ENCODE measurements around the gene PI4KA. TPM values are rescaled to one million over a fixed set of nuclear protein-coding genes. Genes with fewer than 3 reads are reported as not detected.
"Not testable (repeated sequence)": the region's sequence is repeated elsewhere in the genome, so short reads cannot be mapped to it uniquely, and the experiment has no call there.

The PI4KA gene
- total and polyA plus RNA-seq, 8 donors, result 22.7 to 174 (median 55.4) TPM

- intact Hi-C loops (cut with DNase I; ENCODE audit: low total_unique reads); DNase-seq: not testable (repeated sequence)
- 96 to 100% (median 97%) methylated on average over 5 to 11 of the region's 11 CpGs for WGBS, 5 donors
These were observed 148.6 kb downstream of the PI4KA start for GRCh38 chr22:20709966-20710365.

GRCh38 chr22:20707549-20708118, 151.0 kb downstream of the PI4KA start:
- peaks cover 9 to 13% (median 11%) of the 10 kb centered on the region in 4 donors for H3K4me1 ChIP-seq
- DNase-seq; intact Hi-C loops (cut with DNase I; ENCODE audit: low total_unique reads); H3K27ac ChIP-seq; H3K27me3 ChIP-seq; H3K4me3 ChIP-seq; H3K9me3 ChIP-seq: not testable (repeated sequence)
- peaks cover 9 to 44% (median 33%) of the 10 kb centered on the region in 4 donors for H3K36me3 ChIP-seq
- WGBS, 5 donors, result 86 to 95% (median 92%) methylated on average over 7 to 11 of the region's 11 CpGs

More at GRCh38 chr22:20709966-20710365, 148.6 kb downstream of the PI4KA start:
- not testable (repeated sequence) for H3K27me3 ChIP-seq, H3K4me3 ChIP-seq, H3K9me3 ChIP-seq, H3K27ac ChIP-seq, H3K4me1 ChIP-seq
- H3K36me3 ChIP-seq, result peaks cover 9 to 65% (median 53%) of the 10 kb centered on the region in 4 donors

GRCh38 chr22:20703816-20704609, 154.6 kb downstream of the PI4KA start:
- H3K4me1 ChIP-seq, result peaks cover 9 to 22% (median 13%) of the 10 kb centered on the region in 4 donors
- H3K27me3 ChIP-seq; intact Hi-C loops (cut with DNase I; ENCODE audit: low total_unique reads); H3K27ac ChIP-seq; H3K9me3 ChIP-seq: not testable (repeated sequence)
- H3K36me3 ChIP-seq, result peaks cover 5 to 11% (median 8%) of the 10 kb centered on the region in 4 donors
- WGBS, 5 donors, result 1 to 6% (median 2%) methylated on average over 5 to 57 of the region's 79 CpGs
- H3K4me3 ChIP-seq, result peak overlapping the region; percentile 51 to 71 (median 59)
- DNase-seq, result peak in 1 of 2 donors; percentile 47

- H3K27me3 ChIP-seq; DNase-seq; intact Hi-C loops (cut with DNase I; ENCODE audit: low total_unique reads); H3K9me3 ChIP-seq: not testable (repeated sequence)
- Histone ChIP-seq H3K4me1 (peaks cover 9 to 22% (median 13%) of the 10 kb centered on the region in 4 donors), H3K36me3 (peaks cover 5 to 11% (median 7%) of the 10 kb centered on the region in 4 donors), H3K27ac (peak overlapping the region in 2 of 5 donors; percentile 81 to 86), H3K4me3 (peak overlapping the region; percentile 51 to 71 (median 59))
- WGBS, 5 donors, result 0 to 1% (median 1%) methylated on average over 7 to 12 of the region's 25 CpGs; no CpG with 5 or more reads in 2 of the 5 donors
These were observed 155.2 kb downstream of the PI4KA start for GRCh38 chr22:20703414-20703806.

GRCh38 chr22:20702546-20703413, 155.8 kb downstream of the PI4KA start:
- WGBS, 5 donors, result 0 to 1% (median 0%) methylated on average over 30 to 60 of the region's 64 CpGs
- Histone ChIP-seq H3K4me1 (peaks cover 9 to 22% (median 13%) of the 10 kb centered on the region in 4 donors), H3K27ac (peak overlapping the region; percentile 66 to 86 (median 81)), H3K4me3 (peak overlapping the region; percentile 51 to 71 (median 59))
- intact Hi-C loops (cut with DNase I; ENCODE audit: low total_unique reads); H3K36me3 ChIP-seq; H3K27me3 ChIP-seq; H3K9me3 ChIP-seq: not testable (repeated sequence)
- TF ChIP-seq POLR2AphosphoS5 (IDR thresholded peaks at IDR 0.05), result peak in 2 of 3 donors; percentile 38 to 52
- DNase-seq, result peak; percentile 98

- peak overlapping the region; percentile 12 to 86 (median 81) for H3K27ac ChIP-seq
- DNase-seq, result not testable (repeated sequence)
These were observed 156.5 kb downstream of the PI4KA start for GRCh38 chr22:20702175-20702545.

GRCh38 chr22:20701680-20702136, 156.9 kb downstream of the PI4KA start:
- H3K27ac ChIP-seq, result peak overlapping the region in 3 of 5 donors; percentile 13 to 83 (median 81)

More at GRCh38 chr22:20702175-20702545, 156.5 kb downstream of the PI4KA start:
- Histone ChIP-seq H3K4me3 (peak overlapping the region; percentile 51 to 71 (median 59)), H3K4me1 (peaks cover 9 to 22% (median 13%) of the 10 kb centered on the region in 4 donors)
- intact Hi-C loops (cut with DNase I; ENCODE audit: low total_unique reads); H3K9me3 ChIP-seq; H3K27me3 ChIP-seq; H3K36me3 ChIP-seq: not testable (repeated sequence)
- 0 to 1% (median 0%) methylated on average over 3 to 22 of the region's 35 CpGs; no CpG with 5 or more reads in 1 of the 5 donors for WGBS, 5 donors

GRCh38 chr22:20700347-20700746, 158.3 kb downstream of the PI4KA start:
- peaks cover 9 to 22% (median 13%) of the 10 kb centered on the region in 4 donors for H3K4me1 ChIP-seq
- H3K36me3 ChIP-seq; H3K27me3 ChIP-seq; H3K27ac ChIP-seq; H3K9me3 ChIP-seq; intact Hi-C loops (cut with DNase I; ENCODE audit: low total_unique reads); DNase-seq; H3K4me3 ChIP-seq: not testable (repeated sequence)
- 45 to 88% (median 68%) methylated on average over 15 of the region's 15 CpGs for WGBS, 5 donors

More at GRCh38 chr22:20701680-20702136, 156.9 kb downstream of the PI4KA start:
- intact Hi-C loops (cut with DNase I; ENCODE audit: low total_unique reads); H3K9me3 ChIP-seq; DNase-seq; H3K36me3 ChIP-seq; H3K27me3 ChIP-seq: not testable (repeated sequence)
- Histone ChIP-seq H3K4me1 (peaks cover 9 to 22% (median 13%) of the 10 kb centered on the region in 4 donors), H3K4me3 (peak overlapping the region; percentile 51 to 71 (median 59))
- 9 to 23% (median 11%) methylated on average over 9 to 17 of the region's 21 CpGs for WGBS, 5 donors

GRCh38 chr22:20699856-20700255, 158.8 kb downstream of the PI4KA start:
- WGBS, 5 donors, result 82 to 94% (median 92%) methylated on average over 9 of the region's 9 CpGs

More at GRCh38 chr22:20699856-20700255, 158.8 kb downstream of the PI4KA start:
- not testable (repeated sequence) for H3K36me3 ChIP-seq, DNase-seq, H3K27ac ChIP-seq, H3K9me3 ChIP-seq, H3K27me3 ChIP-seq, H3K4me3 ChIP-seq
- H3K4me1 ChIP-seq, result peaks cover 9 to 22% (median 13%) of the 10 kb centered on the region in 4 donors
- intact Hi-C loops (cut with DNase I; ENCODE audit: low total_unique reads), result loop anchor here (10.0 kb wide), 1 partner anchor 95 kb away; no protein-coding TSS in a partner anchor

All from stomach (tissue), 9 donors.